Endothelial cell of umbilical vein (primary cell): ENCODE results near the gene JUP. TPM values are rescaled to one million over a fixed set of nuclear protein-coding genes. Genes with fewer than 3 reads are reported as not detected.

Experiments used
- BruUV-seq: library from RNA; stranded (reverse); fragments of 400-500 nt; replicated peaks from 2 replicates; lab custom pipeline; 2021; lab: Mats Ljungman, UMichigan
- CTCF ChIA-PET: fragments of 300-600, 350-600 bp; sonication (Branson Sonifier 250); formaldehyde crosslinking; loops from one replicate; lab custom pipeline; 2021; ENCODE audit warnings: antibody characterized with exemption, inconsistent platforms; lab: Charles Lee
- POLR2A ChIA-PET: fragments of 300-600, 350-600 bp; sonication (Branson Sonifier 250); formaldehyde crosslinking; loops from one replicate; lab custom pipeline; 2021; ENCODE audit warnings: antibody characterized with exemption, inconsistent platforms; lab: Charles Lee
- DNase-seq: peaks from one replicate; pipeline ENCODE4 v3.0.0-alpha.2; 2011; ENCODE audit warnings: low read depth, low spot score
- FAIRE-seq: peaks from 2 replicates; lab custom pipeline; 2011; peaks lifted over from hg19 to GRCh38; lab: Jason Lieb, UNC
- H2AFZ ChIP-seq: 2 replicates; pipeline ENCODE4 v1.6.0; 2012; ENCODE audit warnings: low read depth, low read length, control low read depth, inconsistent platforms
- H3K27ac ChIP-seq: 2 replicates; pipeline ENCODE4 v1.5.1; 2011; ENCODE audit warnings: low read depth, mild to moderate bottlenecking, control low read depth, low read length, moderate library complexity; ENCODE audit not compliant: insufficient read depth
- H3K27me3 ChIP-seq, 2 experiments: 2 replicates each; pipeline versions ENCODE4 v1.6.0 to v1.6.1; 2011; ENCODE audit warnings: low read length in 2 of 2, mixed read lengths in 1 of 2; ENCODE audit not compliant: control insufficient read depth in 2 of 2, insufficient read depth in 2 of 2
- H3K36me3 ChIP-seq, 2 experiments: 2 replicates in 1 of 2; 3 replicates in 1 of 2; pipeline ENCODE4 v1.5.1; 2011; ENCODE audit warnings: low read length in 2 of 2, mild to moderate bottlenecking in 1 of 2, moderate library complexity in 1 of 2; ENCODE audit not compliant: control insufficient read depth in 2 of 2, insufficient read depth in 2 of 2; ENCODE audit errors: extremely low read depth in 1 of 2
- H3K4me1 ChIP-seq: 3 replicates; pipeline ENCODE4 v1.5.1; 2011; ENCODE audit warnings: mild to moderate bottlenecking, low read length; ENCODE audit not compliant: control insufficient read depth, insufficient read depth; ENCODE audit errors: extremely low read depth
- H3K4me2 ChIP-seq: 2 replicates; pipeline ENCODE4 v1.6.1; 2011; ENCODE audit warnings: low read length, control low read depth, mixed read lengths; ENCODE audit not compliant: insufficient read depth
- H3K4me3 ChIP-seq, 3 experiments: fragments of 200-600 bp in 1 of 3; sonication (generic), shearing (Covaris generic) in 1 of 3; replicated peaks in 1 of 3; 2 replicates each; pipeline ENCODE4 v1.5.1; 2011 to 2016; ENCODE audit warnings: control low read depth in 3 of 3, low read length in 3 of 3, mild to moderate bottlenecking in 2 of 3, inconsistent platforms in 1 of 3, low read depth in 1 of 3, moderate library complexity in 1 of 3; ENCODE audit not compliant: insufficient read depth in 1 of 3
- H3K79me2 ChIP-seq: 2 replicates; pipeline ENCODE4 v1.6.0; 2012; ENCODE audit warnings: low read length, inconsistent platforms; ENCODE audit not compliant: control insufficient read depth, insufficient read depth
- H3K9ac ChIP-seq: replicated peaks from 2 replicates; pipeline ENCODE3; 2011; ENCODE audit warnings: low read length, control low read depth; ENCODE audit not compliant: insufficient read depth; ENCODE audit errors: extremely low read depth
- H3K9me1 ChIP-seq: replicated peaks from 3 replicates; pipeline ENCODE4 v1.6.0; 2011; ENCODE audit warnings: mild to moderate bottlenecking, low read length; ENCODE audit not compliant: control insufficient read depth, insufficient read depth; ENCODE audit errors: extremely low read depth
- H3K9me3 ChIP-seq: replicated peaks from 2 replicates; pipeline ENCODE4 v1.5.1; 2012; ENCODE audit warnings: low read length, inconsistent platforms; ENCODE audit not compliant: control insufficient read depth, insufficient read depth
- H4K20me1 ChIP-seq: replicated peaks from 2 replicates; pipeline ENCODE3; 2011; ENCODE audit warnings: mild to moderate bottlenecking, low read length; ENCODE audit not compliant: control insufficient read depth, insufficient read depth; ENCODE audit errors: extremely low read depth
- EZH2 ChIP-seq: IDR thresholded peaks from 2 replicates; pipeline ENCODE4 v1.6.1; 2012; ENCODE audit warnings: borderline replicate concordance, low read depth, mild to moderate bottlenecking, moderate library complexity, low read length, inconsistent platforms; ENCODE audit not compliant: severe bottlenecking
- FOS ChIP-seq: IDR thresholded peaks from 2 replicates; pipeline ENCODE4 v1.6.1; 2011; ENCODE audit warnings: mild to moderate bottlenecking, low read length, moderate library complexity, borderline replicate concordance; ENCODE audit not compliant: insufficient read depth
- GATA2 ChIP-seq: IDR thresholded peaks from 2 replicates; pipeline ENCODE4 v1.7.0; 2011; ENCODE audit warnings: low read depth, mild to moderate bottlenecking, moderate library complexity, mixed read lengths, low read length; ENCODE audit not compliant: insufficient read length, insufficient read depth
- JUN ChIP-seq: IDR thresholded peaks from 2 replicates; pipeline ENCODE4 v1.6.1; 2011; ENCODE audit warnings: borderline replicate concordance, low read depth; ENCODE audit not compliant: insufficient read length, insufficient read depth
- MAX ChIP-seq: IDR thresholded peaks from 2 replicates; pipeline ENCODE4 v1.6.1; 2011; ENCODE audit not compliant: insufficient read depth, insufficient read length
- POLR2A ChIP-seq: IDR thresholded peaks from 2 replicates; pipeline ENCODE4 v1.6.1; 2012; ENCODE audit warnings: low read depth, mild to moderate bottlenecking, control low read depth, low read length
- POLR2AphosphoS5 ChIP-seq: IDR thresholded peaks from 2 replicates; pipeline ENCODE4 v1.6.1; 2012; ENCODE audit warnings: low read depth, mild to moderate bottlenecking, control low read depth, low read length, moderate library complexity; ENCODE audit not compliant: insufficient read depth
- dilution Hi-C: fragments of 300-500 bp; cut with MboI; formaldehyde crosslinking; loops from one replicate; pipeline ENCODE4 v1.15.0; 2019; ENCODE audit warnings: low sequenced_read_pairs; ENCODE audit not compliant: extremely low pct_ligation_motif_present
- intact Hi-C: fragments of 100-400 bp; cut with micrococcal nuclease; formaldehyde crosslinking; loops from one replicate; pipeline ENCODE4 v1.10.0; 2022
- polyA plus RNA-seq, 4 experiments: library from polyadenylated mRNA; depleted of rRNA in 3 of 4; stranded (reverse) in 3 of 4; unstranded in 1 of 4; fragments of >200 nt; gene quantifications; 2 replicates each; pipeline versions ENCODE4 v1.2.1 to v1.2.3, GENCODE V29; 2011 to 2012; ENCODE audit warnings: missing spikeins in 1 of 4
- total RNA-seq: library from RNA; stranded (reverse); gene quantifications from 2 replicates; pipeline ENCODE4 v1.2.3, GENCODE V29; 2021
- TF ChIP-seq, protein P1 (sequence below), 2 donors: IDR thresholded peaks; 1 replicate in 1 of 2; 2 replicates in 1 of 2; pipeline ENCODE4 v1.5.1; 2011; ENCODE audit warnings: low read length in 2 of 2, mild to moderate bottlenecking in 2 of 2, moderate library complexity in 2 of 2, control low read depth in 1 of 2, inconsistent platforms in 1 of 2, low read depth in 1 of 2; ENCODE audit not compliant: insufficient read depth in 1 of 2; ENCODE audit errors: extremely low read depth in 1 of 2

The JUP gene
- total and polyA plus RNA-seq, 2 donors (not counting 3 experiments of a cell fraction or from before 2014, with no cell fraction given), result 98.0 to 171 TPM

DNA sequence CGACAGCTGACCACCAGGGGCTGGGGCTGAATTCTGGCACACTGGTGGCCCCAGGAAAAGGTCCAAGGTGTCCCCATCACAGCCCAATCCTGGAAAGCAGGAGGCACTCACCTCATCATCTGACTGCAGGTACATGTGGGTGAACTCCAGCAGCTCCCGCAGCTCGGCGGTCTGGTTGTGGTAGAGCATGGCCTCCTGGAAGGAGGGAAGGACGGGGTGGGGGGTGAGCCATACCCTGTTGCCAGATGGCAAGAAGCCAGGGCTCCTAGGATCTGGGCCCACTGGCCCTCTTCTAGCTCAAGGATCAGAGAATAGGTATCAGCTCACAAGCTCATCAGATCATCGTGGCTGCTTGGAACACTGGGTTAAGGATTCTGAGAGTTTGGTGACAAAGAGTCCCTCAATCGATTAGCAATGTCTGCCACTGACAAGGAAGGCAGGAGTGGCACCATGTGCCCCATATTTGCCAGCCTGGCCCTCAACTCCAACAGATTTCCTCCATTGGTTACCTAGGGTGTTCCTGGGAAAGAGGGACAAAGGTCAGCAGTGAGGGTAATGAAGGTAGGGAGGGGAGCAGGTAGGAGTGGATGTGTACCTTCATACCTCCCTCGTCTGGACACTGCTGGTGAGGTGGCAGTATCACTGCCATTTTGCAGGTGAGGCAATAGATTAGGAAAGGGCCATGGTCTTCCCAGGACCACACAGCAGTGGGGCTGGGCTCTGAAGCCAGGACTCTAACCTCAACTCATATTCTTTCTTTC, 20.4 kb upstream of the JUP start:
- no TSS peak for BruUV-seq
- CTCF ChIA-PET, result interaction anchor here (2.0 kb wide), 1 partner anchor 20 kb away, joined by 4 read pairs; the partner anchor contains the start of gene JUP
- no peak for FAIRE-seq
- no peak overlapping the region for H3K27ac ChIP-seq
- H2AFZ ChIP-seq, result no peak overlapping the region
- dilution Hi-C loops, result loop anchor here (10.0 kb wide), 1 partner anchor 62 kb away; no protein-coding TSS in a partner anchor
- peaks cover 0 to 2% of the 10 kb centered on the region in 2 experiments for H3K36me3 ChIP-seq
- H3K4me1 ChIP-seq, result peaks cover 8% of the 10 kb centered on the region
- no peaks in the 10 kb centered on the region for H3K27me3 ChIP-seq
- peaks cover 3% of the 10 kb centered on the region for H3K79me2 ChIP-seq
- intact Hi-C loops, result no loop called here
- TF ChIP-seq MAX, result no peak
- TF ChIP-seq EZH2, result no peak
- no peak for TF ChIP-seq POLR2A
- TF ChIP-seq, protein P1, sequence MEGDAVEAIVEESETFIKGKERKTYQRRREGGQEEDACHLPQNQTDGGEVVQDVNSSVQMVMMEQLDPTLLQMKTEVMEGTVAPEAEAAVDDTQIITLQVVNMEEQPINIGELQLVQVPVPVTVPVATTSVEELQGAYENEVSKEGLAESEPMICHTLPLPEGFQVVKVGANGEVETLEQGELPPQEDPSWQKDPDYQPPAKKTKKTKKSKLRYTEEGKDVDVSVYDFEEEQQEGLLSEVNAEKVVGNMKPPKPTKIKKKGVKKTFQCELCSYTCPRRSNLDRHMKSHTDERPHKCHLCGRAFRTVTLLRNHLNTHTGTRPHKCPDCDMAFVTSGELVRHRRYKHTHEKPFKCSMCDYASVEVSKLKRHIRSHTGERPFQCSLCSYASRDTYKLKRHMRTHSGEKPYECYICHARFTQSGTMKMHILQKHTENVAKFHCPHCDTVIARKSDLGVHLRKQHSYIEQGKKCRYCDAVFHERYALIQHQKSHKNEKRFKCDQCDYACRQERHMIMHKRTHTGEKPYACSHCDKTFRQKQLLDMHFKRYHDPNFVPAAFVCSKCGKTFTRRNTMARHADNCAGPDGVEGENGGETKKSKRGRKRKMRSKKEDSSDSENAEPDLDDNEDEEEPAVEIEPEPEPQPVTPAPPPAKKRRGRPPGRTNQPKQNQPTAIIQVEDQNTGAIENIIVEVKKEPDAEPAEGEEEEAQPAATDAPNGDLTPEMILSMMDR (IDR thresholded peaks at IDR 0.05; ENCODE audit: extremely low read depth in 1 of 2, insufficient read depth in 1 of 2, low read depth in 1 of 2, low read length in 2 of 2), result no peak
- TF ChIP-seq GATA2, result no peak
- TF ChIP-seq FOS, result no peak
- TF ChIP-seq JUN, result no peak
- TF ChIP-seq POLR2AphosphoS5, result no peak
- H4K20me1 ChIP-seq, result no peaks in the 10 kb centered on the region
- no peak overlapping the region for H3K4me3 ChIP-seq
- H3K9ac ChIP-seq, result no peak overlapping the region
- no peak overlapping the region for H3K4me2 ChIP-seq
- POLR2A ChIA-PET, result no interaction called here
- DNase-seq, result no peak
- no peaks in the 10 kb centered on the region for H3K9me3 ChIP-seq
- no peaks in the 10 kb centered on the region for H3K9me1 ChIP-seq
